GM12878 (cell line): ENCODE results near the gene TYK2. TPM values are rescaled to one million over a fixed set of nuclear protein-coding genes. Genes with fewer than 3 reads are reported as not detected.

Experiments used
- CHD2 ChIP-seq: IDR thresholded peaks from 2 replicates; pipeline ENCODE4 v1.6.1; 2011; ENCODE audit warnings: low read depth, low read length, improper control_type of control experiment, borderline replicate concordance
- EED ChIP-seq: sonication (generic); IDR thresholded peaks from 2 replicates; pipeline ENCODE4 v1.6.1; 2016; ENCODE audit warnings: antibody characterized with exemption, low read depth
- EGR1 ChIP-seq, 2 experiments: IDR thresholded peaks; 1 replicate in 1 of 2; 2 replicates in 1 of 2; pipeline ENCODE4 v1.6.1; 2011 to 2012; ENCODE audit warnings: low read depth in 2 of 2, low read length in 2 of 2, borderline replicate concordance in 1 of 2, mild to moderate bottlenecking in 1 of 2, moderate library complexity in 1 of 2
- HDAC6 ChIP-seq: fragments of 200-600 bp; sonication (generic); IDR thresholded peaks from one replicate; pipeline ENCODE4 v1.8.0; 2017; ENCODE audit warnings: antibody characterized with exemption; ENCODE audit not compliant: unreplicated experiment
- JUNB ChIP-seq: IDR thresholded peaks from 2 replicates; pipeline ENCODE4 v1.6.1; 2016; ENCODE audit warnings: antibody characterized with exemption, mild to moderate bottlenecking
- MEF2A ChIP-seq: IDR thresholded peaks from 2 replicates; pipeline ENCODE4 v1.6.1; 2011; ENCODE audit warnings: low read depth, mild to moderate bottlenecking, low read length, moderate library complexity; ENCODE audit not compliant: insufficient read depth
- MTA2 ChIP-seq: fragments of 450-650 bp; IDR thresholded peaks from 2 replicates; pipeline ENCODE4 v1.6.1; 2016; ENCODE audit warnings: low read depth, mild to moderate bottlenecking, moderate library complexity
- MXI1 ChIP-seq: fragments of 150-350 bp; IDR thresholded peaks from 2 replicates; pipeline ENCODE4 v1.6.1; 2011; ENCODE audit warnings: low read depth, mild to moderate bottlenecking, inconsistent platforms, low read length, improper control_type of control experiment
- PAX8 ChIP-seq: fragments of 450-650 bp; IDR thresholded peaks from 2 replicates; pipeline ENCODE4 v1.6.1; 2017; ENCODE audit warnings: mild to moderate bottlenecking, moderate library complexity
- RCOR1 ChIP-seq: conservative IDR thresholded peaks from 2 replicates; pipeline ENCODE4 v1.6.1; 2012; ENCODE audit warnings: low read depth, low read length, improper control_type of control experiment
- STAT1 ChIP-seq: fragments of 450-650 bp; conservative IDR thresholded peaks from 2 replicates; pipeline ENCODE4 v1.6.1; 2014; ENCODE audit warnings: antibody characterized with exemption, mild to moderate bottlenecking
- TAF1 ChIP-seq: IDR thresholded peaks from 2 replicates; pipeline ENCODE4 v1.6.1; 2011; ENCODE audit warnings: mild to moderate bottlenecking, low read depth, low read length, borderline replicate concordance
- WRNIP1 ChIP-seq: IDR thresholded peaks from 2 replicates; pipeline ENCODE4 v1.6.1; 2011; ENCODE audit warnings: low read depth, low read length, improper control_type of control experiment, borderline replicate concordance
- ZNF217 ChIP-seq: fragments of 450-650 bp; IDR thresholded peaks from 2 replicates; pipeline ENCODE4 v1.6.1; 2017; ENCODE audit warnings: antibody characterized with exemption, mild to moderate bottlenecking
- polyA plus RNA-seq, 11 experiments: library from polyadenylated mRNA; depleted of rRNA in 4 of 11; unstranded in 6 of 11; stranded (reverse) in 5 of 11; fragments of >200 nt; fragmentation: Nextera tagmentation in 4 of 11; fragmentation: Illumina TruSeq in 1 of 11; extraction: Ambion mirVana in 4 of 11; extraction: Trizol in 1 of 11; gene quantifications; 1 replicate in 1 of 11; 2 replicates in 10 of 11; pipeline versions ENCODE4 v1.2.1 to v1.2.3, GENCODE V29; 2011 to 2016; ENCODE audit warnings: inconsistent platforms in 2 of 11, missing spikeins in 2 of 11, low read depth in 1 of 11
- total RNA-seq, 4 experiments: library from RNA; depleted of rRNA in 3 of 4; stranded (reverse); fragments of >200 nt in 3 of 4; fragmentation: Illumina TruSeq in 1 of 4; extraction: Trizol in 1 of 4; gene quantifications; 2 replicates each; pipeline versions ENCODE4 v1.2.1 to v1.2.3, GENCODE V29; 2013 to 2021
- TF ChIP-seq, protein P1 (sequence below): fragments of 150-350 bp; IDR thresholded peaks from 2 replicates; pipeline ENCODE4 v1.6.1; 2016; ENCODE audit warnings: low read depth, low read length
- TF ChIP-seq, protein P2 (sequence below): fragments of 450-650 bp; IDR thresholded peaks from 2 replicates; pipeline ENCODE4 v1.6.1; 2017; ENCODE audit warnings: borderline replicate concordance
- TF ChIP-seq, protein P3 (sequence below): fragments of 450-650 bp; IDR thresholded peaks from 2 replicates; pipeline ENCODE4 v1.6.1; 2018; ENCODE audit warnings: mild to moderate bottlenecking, low read depth, moderate library complexity; ENCODE audit not compliant: partially characterized antibody
- TF ChIP-seq, protein P4 (sequence below): IDR thresholded peaks from 2 replicates; pipeline ENCODE4 v1.6.1; 2012; ENCODE audit warnings: low read length, inconsistent platforms
- TF ChIP-seq, protein P5 (sequence below): fragments of 450-650 bp; IDR thresholded peaks from 2 replicates; pipeline ENCODE4 v1.6.1; 2016; ENCODE audit warnings: mild to moderate bottlenecking

TYK2 gene
- total and polyA plus RNA-seq, 10 of the 15 experiments (the other 5 are each of a cell fraction or from before 2014, with no cell fraction given) = 36.4 to 364 (median 179) TPM

DNA sequence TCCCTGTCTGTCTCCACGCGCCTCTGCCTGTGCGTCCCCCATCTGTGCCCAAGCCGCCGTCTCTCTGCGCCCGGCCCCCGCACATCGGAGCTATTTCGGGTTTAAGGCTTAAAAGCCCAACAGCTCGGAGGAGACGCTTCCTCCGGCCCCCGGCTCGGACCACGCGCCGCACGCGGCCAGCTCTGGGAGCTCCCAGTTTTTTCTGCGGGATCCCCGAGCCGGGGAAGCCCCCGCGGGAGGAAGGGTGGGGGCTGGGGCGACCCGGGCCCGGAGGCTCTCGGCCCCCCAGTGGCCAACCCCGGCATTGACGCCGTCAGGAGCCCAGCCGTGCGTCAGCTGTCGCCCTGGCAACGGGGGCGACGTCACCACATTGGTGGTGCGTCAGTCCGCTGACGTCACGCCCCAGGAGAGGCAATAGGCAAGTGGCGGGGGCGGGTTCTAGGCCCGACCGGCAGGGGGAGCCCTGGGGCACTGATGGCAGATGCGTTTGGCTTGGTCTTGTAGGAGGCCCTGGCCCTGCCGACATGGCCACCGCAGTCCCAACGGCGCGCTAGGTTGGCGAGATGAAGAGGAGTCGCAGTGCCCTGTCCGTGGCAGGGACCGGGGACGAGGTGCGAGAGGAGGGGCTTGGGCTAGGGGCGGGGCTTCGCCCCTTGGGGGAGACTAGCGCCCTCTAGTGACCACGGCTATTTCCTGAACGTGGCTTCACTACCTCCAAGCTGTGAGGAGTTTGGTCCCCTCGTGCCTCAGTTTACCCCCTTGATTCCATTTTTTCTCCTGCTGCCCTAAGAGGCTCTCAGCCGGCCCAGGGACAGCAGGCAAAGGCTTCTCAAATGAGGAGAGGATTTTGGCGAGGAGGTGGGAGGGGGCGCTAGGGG lies 36.2 kb upstream of the TYK2 start (continued):
- TF ChIP-seq, protein P1, sequence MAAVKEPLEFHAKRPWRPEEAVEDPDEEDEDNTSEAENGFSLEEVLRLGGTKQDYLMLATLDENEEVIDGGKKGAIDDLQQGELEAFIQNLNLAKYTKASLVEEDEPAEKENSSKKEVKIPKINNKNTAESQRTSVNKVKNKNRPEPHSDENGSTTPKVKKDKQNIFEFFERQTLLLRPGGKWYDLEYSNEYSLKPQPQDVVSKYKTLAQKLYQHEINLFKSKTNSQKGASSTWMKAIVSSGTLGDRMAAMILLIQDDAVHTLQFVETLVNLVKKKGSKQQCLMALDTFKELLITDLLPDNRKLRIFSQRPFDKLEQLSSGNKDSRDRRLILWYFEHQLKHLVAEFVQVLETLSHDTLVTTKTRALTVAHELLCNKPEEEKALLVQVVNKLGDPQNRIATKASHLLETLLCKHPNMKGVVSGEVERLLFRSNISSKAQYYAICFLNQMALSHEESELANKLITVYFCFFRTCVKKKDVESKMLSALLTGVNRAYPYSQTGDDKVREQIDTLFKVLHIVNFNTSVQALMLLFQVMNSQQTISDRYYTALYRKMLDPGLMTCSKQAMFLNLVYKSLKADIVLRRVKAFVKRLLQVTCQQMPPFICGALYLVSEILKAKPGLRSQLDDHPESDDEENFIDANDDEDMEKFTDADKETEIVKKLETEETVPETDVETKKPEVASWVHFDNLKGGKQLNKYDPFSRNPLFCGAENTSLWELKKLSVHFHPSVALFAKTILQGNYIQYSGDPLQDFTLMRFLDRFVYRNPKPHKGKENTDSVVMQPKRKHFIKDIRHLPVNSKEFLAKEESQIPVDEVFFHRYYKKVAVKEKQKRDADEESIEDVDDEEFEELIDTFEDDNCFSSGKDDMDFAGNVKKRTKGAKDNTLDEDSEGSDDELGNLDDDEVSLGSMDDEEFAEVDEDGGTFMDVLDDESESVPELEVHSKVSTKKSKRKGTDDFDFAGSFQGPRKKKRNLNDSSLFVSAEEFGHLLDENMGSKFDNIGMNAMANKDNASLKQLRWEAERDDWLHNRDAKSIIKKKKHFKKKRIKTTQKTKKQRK = no peak
- TF ChIP-seq EGR1 (IDR thresholded peaks at IDR 0.05; ENCODE audit: borderline replicate concordance in 1 of 2, low read depth in 2 of 2, low read length in 2 of 2) = peak in 1 of 2 experiments; percentile 88; a peak in 2 of 3 replicates
- TF ChIP-seq, protein P2, sequence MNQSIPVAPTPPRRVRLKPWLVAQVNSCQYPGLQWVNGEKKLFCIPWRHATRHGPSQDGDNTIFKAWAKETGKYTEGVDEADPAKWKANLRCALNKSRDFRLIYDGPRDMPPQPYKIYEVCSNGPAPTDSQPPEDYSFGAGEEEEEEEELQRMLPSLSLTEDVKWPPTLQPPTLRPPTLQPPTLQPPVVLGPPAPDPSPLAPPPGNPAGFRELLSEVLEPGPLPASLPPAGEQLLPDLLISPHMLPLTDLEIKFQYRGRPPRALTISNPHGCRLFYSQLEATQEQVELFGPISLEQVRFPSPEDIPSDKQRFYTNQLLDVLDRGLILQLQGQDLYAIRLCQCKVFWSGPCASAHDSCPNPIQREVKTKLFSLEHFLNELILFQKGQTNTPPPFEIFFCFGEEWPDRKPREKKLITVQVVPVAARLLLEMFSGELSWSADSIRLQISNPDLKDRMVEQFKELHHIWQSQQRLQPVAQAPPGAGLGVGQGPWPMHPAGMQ = no peak
- TF ChIP-seq, protein P3, sequence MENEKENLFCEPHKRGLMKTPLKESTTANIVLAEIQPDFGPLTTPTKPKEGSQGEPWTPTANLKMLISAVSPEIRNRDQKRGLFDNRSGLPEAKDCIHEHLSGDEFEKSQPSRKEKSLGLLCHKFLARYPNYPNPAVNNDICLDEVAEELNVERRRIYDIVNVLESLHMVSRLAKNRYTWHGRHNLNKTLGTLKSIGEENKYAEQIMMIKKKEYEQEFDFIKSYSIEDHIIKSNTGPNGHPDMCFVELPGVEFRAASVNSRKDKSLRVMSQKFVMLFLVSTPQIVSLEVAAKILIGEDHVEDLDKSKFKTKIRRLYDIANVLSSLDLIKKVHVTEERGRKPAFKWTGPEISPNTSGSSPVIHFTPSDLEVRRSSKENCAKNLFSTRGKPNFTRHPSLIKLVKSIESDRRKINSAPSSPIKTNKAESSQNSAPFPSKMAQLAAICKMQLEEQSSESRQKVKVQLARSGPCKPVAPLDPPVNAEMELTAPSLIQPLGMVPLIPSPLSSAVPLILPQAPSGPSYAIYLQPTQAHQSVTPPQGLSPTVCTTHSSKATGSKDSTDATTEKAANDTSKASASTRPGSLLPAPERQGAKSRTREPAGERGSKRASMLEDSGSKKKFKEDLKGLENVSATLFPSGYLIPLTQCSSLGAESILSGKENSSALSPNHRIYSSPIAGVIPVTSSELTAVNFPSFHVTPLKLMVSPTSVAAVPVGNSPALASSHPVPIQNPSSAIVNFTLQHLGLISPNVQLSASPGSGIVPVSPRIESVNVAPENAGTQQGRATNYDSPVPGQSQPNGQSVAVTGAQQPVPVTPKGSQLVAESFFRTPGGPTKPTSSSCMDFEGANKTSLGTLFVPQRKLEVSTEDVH = no peak
- peak; percentile 95 for TF ChIP-seq ZNF217
- TF ChIP-seq HDAC6 = no peak
- peak; percentile 98 for TF ChIP-seq RCOR1
- TF ChIP-seq STAT1 = peak; percentile 76
- TF ChIP-seq MTA2 = peak; percentile 59; the same call in 1 of the 2 replicates
- no peak for TF ChIP-seq JUNB
- peak; percentile 90 for TF ChIP-seq CHD2
- TF ChIP-seq MXI1 = peak; percentile 94
- TF ChIP-seq MEF2A = peak; percentile 63
- peak; percentile 80 for TF ChIP-seq EED
- peak; percentile 21; the same call in 1 of the 2 replicates for TF ChIP-seq TAF1
- TF ChIP-seq, protein P4, sequence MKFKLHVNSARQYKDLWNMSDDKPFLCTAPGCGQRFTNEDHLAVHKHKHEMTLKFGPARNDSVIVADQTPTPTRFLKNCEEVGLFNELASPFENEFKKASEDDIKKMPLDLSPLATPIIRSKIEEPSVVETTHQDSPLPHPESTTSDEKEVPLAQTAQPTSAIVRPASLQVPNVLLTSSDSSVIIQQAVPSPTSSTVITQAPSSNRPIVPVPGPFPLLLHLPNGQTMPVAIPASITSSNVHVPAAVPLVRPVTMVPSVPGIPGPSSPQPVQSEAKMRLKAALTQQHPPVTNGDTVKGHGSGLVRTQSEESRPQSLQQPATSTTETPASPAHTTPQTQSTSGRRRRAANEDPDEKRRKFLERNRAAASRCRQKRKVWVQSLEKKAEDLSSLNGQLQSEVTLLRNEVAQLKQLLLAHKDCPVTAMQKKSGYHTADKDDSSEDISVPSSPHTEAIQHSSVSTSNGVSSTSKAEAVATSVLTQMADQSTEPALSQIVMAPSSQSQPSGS = no peak
- TF ChIP-seq WRNIP1 = no peak
- no peak for TF ChIP-seq PAX8
- TF ChIP-seq, protein P5, sequence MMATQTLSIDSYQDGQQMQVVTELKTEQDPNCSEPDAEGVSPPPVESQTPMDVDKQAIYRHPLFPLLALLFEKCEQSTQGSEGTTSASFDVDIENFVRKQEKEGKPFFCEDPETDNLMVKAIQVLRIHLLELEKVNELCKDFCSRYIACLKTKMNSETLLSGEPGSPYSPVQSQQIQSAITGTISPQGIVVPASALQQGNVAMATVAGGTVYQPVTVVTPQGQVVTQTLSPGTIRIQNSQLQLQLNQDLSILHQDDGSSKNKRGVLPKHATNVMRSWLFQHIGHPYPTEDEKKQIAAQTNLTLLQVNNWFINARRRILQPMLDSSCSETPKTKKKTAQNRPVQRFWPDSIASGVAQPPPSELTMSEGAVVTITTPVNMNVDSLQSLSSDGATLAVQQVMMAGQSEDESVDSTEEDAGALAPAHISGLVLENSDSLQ = peak; percentile 76
